Measurements from ENCODE around the gene PTPRM. TPM values are rescaled to one million over a fixed set of nuclear protein-coding genes. Genes with fewer than 3 reads are reported as not detected.

PTPRM gene
- polyA plus RNA-seq, 1 of the 3 experiments (the other 2 are of a cell fraction): 16.0 TPM

DNA sequence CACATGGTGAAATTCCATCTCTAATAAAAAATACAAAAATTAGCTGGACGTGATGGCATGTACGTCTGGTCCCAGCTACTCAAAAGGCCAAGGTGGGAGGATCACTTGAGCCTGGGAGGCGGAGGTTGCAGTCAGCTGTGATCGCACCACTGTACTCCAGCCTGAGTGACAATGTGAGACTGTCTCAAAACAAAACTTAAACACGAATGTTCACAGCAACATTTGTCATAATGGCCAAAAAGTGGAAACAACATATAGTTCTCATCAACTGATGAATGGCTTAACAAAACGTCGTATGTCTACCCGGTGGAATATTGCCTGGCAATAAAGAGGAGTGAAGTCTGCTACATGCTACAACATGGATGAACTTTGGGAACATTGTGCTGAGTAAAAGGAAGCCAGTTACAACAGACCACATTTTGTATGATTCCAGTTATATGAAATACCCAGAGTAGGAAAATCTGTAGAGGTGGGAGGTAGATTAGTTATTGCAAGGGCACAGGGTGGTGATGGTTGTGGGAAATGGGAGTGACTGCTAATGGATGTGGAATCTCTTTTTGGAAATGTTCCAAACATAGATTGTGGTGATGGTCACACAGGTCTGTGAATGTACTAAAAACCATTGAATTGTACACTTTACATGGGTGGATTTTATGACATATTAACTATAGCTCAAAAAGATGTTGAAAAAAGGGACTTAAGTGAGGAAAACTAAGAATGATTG lies 478.2 kb downstream of the PTPRM start:
- POLR2A ChIA-PET: no interaction called here

More for the DNA sequence above, 478.2 kb downstream of the PTPRM start:
- Histone ChIP-seq H3K9me2 (no peaks in the 10 kb centered on the region), H3F3A (replicated peaks; ENCODE audit: insufficient read depth) (no peaks in the 10 kb centered on the region), H4K20me1 (ENCODE audit: insufficient read depth) (no peaks in the 10 kb centered on the region), H3K79me2 (ENCODE audit: insufficient read depth) (no peaks in the 10 kb centered on the region), H3K9ac (no peak overlapping the region), H3K4me3 (ENCODE audit: low read depth in 2 of 2, low read length in 1 of 2) (no peak overlapping the region), H3K36me3 (replicated peaks in 1 of 2; ENCODE audit: control insufficient read depth in 1 of 2, insufficient read depth in 2 of 2, low read length in 1 of 2) (no peaks in the 10 kb centered on the region), H3K4me2 (no peak overlapping the region), H3K4me1 (ENCODE audit: control insufficient read depth in 1 of 2, insufficient read depth in 2 of 2, low read depth in 1 of 2, low read length in 1 of 2) (no peaks in the 10 kb centered on the region; a peak in 1 of 4 replicates), H3K9me3 (no peaks in the 10 kb centered on the region), H2AFZ (ENCODE audit: low read depth) (no peak overlapping the region), H3K27me3 (ENCODE audit: insufficient read depth) (no peaks in the 10 kb centered on the region), H3K27ac (ENCODE audit: low read depth in 2 of 2, low read length in 1 of 2) (no peak overlapping the region)
- no peak for DNase-seq
- CTCF ChIA-PET: interaction anchor here (0.6 kb wide), 1 partner anchor 66 kb away, joined by 3 read pairs; no protein-coding TSS in a partner anchor
- 77% methylated on average over 8 of the region's 8 CpGs for WGBS (ENCODE audit: low lambda C conversion rate)
- TF ChIP-seq EP300 (IDR thresholded peaks at IDR 0.05; ENCODE audit: borderline replicate concordance in 1 of 2, low read depth in 1 of 2, low read length in 1 of 2) (no peak), YY1 (IDR thresholded peaks at IDR 0.05; ENCODE audit: low read depth) (no peak), NRF1 (IDR thresholded peaks at IDR 0.05; ENCODE audit: low read depth, low read length) (no peak), JUND (IDR thresholded peaks at IDR 0.05) (no peak), SIN3A (IDR thresholded peaks at IDR 0.05; ENCODE audit: borderline replicate concordance, low read depth, low read length) (no peak), SMC3 (IDR thresholded peaks at IDR 0.05; ENCODE audit: low read depth, low read length) (no peak), TCF12 (IDR thresholded peaks at IDR 0.05) (no peak), RCOR1 (IDR thresholded peaks at IDR 0.05; ENCODE audit: low read length) (no peak), TEAD4 (IDR thresholded peaks at IDR 0.05; ENCODE audit: borderline replicate concordance, insufficient read depth) (no peak), ELF1 (IDR thresholded peaks at IDR 0.05) (no peak), GATA2 (CRISPR knock-in tag; IDR thresholded peaks at IDR 0.05) (no peak), CHD2 (IDR thresholded peaks at IDR 0.05; ENCODE audit: low read length, partially characterized antibody) (no peak), GABPA (IDR thresholded peaks at IDR 0.05; ENCODE audit: low read depth) (no peak)
- TF ChIP-seq, protein P1, sequence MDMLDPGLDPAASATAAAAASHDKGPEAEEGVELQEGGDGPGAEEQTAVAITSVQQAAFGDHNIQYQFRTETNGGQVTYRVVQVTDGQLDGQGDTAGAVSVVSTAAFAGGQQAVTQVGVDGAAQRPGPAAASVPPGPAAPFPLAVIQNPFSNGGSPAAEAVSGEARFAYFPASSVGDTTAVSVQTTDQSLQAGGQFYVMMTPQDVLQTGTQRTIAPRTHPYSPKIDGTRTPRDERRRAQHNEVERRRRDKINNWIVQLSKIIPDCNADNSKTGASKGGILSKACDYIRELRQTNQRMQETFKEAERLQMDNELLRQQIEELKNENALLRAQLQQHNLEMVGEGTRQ (IDR thresholded peaks at IDR 0.05; ENCODE audit: borderline replicate concordance, low read depth, low read length): no peak
- TF ChIP-seq, protein P2, sequence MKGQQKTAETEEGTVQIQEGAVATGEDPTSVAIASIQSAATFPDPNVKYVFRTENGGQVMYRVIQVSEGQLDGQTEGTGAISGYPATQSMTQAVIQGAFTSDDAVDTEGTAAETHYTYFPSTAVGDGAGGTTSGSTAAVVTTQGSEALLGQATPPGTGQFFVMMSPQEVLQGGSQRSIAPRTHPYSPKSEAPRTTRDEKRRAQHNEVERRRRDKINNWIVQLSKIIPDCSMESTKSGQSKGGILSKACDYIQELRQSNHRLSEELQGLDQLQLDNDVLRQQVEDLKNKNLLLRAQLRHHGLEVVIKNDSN (IDR thresholded peaks at IDR 0.05; ENCODE audit: borderline replicate concordance, low read depth): no peak
- TF ChIP-seq, protein P3, sequence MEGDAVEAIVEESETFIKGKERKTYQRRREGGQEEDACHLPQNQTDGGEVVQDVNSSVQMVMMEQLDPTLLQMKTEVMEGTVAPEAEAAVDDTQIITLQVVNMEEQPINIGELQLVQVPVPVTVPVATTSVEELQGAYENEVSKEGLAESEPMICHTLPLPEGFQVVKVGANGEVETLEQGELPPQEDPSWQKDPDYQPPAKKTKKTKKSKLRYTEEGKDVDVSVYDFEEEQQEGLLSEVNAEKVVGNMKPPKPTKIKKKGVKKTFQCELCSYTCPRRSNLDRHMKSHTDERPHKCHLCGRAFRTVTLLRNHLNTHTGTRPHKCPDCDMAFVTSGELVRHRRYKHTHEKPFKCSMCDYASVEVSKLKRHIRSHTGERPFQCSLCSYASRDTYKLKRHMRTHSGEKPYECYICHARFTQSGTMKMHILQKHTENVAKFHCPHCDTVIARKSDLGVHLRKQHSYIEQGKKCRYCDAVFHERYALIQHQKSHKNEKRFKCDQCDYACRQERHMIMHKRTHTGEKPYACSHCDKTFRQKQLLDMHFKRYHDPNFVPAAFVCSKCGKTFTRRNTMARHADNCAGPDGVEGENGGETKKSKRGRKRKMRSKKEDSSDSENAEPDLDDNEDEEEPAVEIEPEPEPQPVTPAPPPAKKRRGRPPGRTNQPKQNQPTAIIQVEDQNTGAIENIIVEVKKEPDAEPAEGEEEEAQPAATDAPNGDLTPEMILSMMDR (IDR thresholded peaks at IDR 0.05): no peak
- TF ChIP-seq, protein P4, sequence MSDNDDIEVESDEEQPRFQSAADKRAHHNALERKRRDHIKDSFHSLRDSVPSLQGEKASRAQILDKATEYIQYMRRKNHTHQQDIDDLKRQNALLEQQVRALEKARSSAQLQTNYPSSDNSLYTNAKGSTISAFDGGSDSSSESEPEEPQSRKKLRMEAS (IDR thresholded peaks at IDR 0.05; ENCODE audit: low read depth): no peak
- TF ChIP-seq, protein P5, sequence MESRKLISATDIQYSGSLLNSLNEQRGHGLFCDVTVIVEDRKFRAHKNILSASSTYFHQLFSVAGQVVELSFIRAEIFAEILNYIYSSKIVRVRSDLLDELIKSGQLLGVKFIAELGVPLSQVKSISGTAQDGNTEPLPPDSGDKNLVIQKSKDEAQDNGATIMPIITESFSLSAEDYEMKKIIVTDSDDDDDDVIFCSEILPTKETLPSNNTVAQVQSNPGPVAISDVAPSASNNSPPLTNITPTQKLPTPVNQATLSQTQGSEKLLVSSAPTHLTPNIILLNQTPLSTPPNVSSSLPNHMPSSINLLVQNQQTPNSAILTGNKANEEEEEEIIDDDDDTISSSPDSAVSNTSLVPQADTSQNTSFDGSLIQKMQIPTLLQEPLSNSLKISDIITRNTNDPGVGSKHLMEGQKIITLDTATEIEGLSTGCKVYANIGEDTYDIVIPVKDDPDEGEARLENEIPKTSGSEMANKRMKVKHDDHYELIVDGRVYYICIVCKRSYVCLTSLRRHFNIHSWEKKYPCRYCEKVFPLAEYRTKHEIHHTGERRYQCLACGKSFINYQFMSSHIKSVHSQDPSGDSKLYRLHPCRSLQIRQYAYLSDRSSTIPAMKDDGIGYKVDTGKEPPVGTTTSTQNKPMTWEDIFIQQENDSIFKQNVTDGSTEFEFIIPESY (IDR thresholded peaks at IDR 0.05; ENCODE audit: borderline replicate concordance, low read depth): no peak
- TF ChIP-seq, protein P6, sequence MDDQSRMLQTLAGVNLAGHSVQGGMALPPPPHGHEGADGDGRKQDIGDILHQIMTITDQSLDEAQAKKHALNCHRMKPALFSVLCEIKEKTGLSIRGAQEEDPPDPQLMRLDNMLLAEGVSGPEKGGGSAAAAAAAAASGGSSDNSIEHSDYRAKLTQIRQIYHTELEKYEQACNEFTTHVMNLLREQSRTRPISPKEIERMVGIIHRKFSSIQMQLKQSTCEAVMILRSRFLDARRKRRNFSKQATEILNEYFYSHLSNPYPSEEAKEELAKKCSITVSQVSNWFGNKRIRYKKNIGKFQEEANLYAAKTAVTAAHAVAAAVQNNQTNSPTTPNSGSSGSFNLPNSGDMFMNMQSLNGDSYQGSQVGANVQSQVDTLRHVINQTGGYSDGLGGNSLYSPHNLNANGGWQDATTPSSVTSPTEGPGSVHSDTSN (IDR thresholded peaks at IDR 0.05): no peak
